ENCODE measurements around the gene CEP41. TPM values are rescaled to one million over a fixed set of nuclear protein-coding genes. Genes with fewer than 3 reads are reported as not detected.

CEP41 gene
- total and polyA plus RNA-seq, 2 of the 13 experiments (the other 11 are each of a cell fraction or from before 2014, with no cell fraction given) = 8.7 to 9.0 TPM

DNA sequence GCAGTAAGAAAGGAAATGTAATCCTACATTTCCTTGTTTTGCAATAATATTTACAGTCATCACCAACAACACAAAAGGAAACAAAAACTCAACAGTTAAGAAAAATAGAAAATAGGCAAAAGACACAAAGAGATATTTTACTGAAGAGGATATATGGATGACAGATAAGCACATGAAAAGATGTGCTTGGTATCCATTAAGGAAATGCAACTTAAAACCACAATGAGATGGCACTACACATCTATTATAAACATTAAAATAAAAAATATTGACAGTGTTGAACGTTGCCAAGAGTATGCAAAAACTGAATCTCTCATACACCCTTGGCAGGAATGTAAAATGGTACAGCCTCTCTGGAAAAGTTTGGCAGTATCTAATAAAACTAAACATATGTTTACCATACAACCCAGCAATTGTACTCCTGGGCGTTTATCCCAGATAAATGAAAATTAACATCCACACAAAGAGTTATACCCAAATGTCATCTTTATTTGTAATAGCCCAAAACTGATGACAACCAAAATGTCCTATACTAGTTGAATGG, 5.4 kb downstream of the CEP41 start:
- H3K27me3 ChIP-seq (ENCODE audit: control insufficient read depth in 1 of 2, insufficient read depth in 2 of 2, low read length in 2 of 2) = no peaks in the 10 kb centered on the region
- no peak for FAIRE-seq
- H4K20me1 ChIP-seq (ENCODE audit: insufficient read depth, low read length) = no peaks in the 10 kb centered on the region
- no peak overlapping the region for H3K4me2 ChIP-seq (ENCODE audit: low read depth, low read length)
- intact Hi-C loops (cut with micrococcal nuclease; ENCODE audit: unreplicated experiment) (no loop called here), in situ Hi-C loops (cut with HindIII; ENCODE audit: extremely low pct_ligation_motif_present, low pct_unique_long_range_greater_than_20kb) (no loop called here)
- no peak overlapping the region for H3K27ac ChIP-seq (ENCODE audit: extremely low read length, insufficient read depth, low read length)
- ChIA-PET CTCF (ENCODE audit: low intra/inter-chr PET ratio, low total read pairs) (no interaction called here), POLR2A (no interaction called here)
- no TSS peak for BruUV-seq (replicated peaks)
- no peaks in the 10 kb centered on the region for H3K79me2 ChIP-seq (ENCODE audit: insufficient read depth, low read length)
- H3K9me3 ChIP-seq (ENCODE audit: low read length) = no peaks in the 10 kb centered on the region
- no peak for ATAC-seq
- no peak overlapping the region for H3K4me3 ChIP-seq (replicated peaks in 1 of 3; ENCODE audit: insufficient read depth in 1 of 3, low read depth in 2 of 3, low read length in 3 of 3)
- no peak overlapping the region for H2AFZ ChIP-seq (ENCODE audit: low read length)
- no peak for DNase-seq (ENCODE audit: low spot score)
- H3K9ac ChIP-seq (ENCODE audit: insufficient read depth, low read depth, low read length) = no peak overlapping the region
- H3K4me1 ChIP-seq (ENCODE audit: insufficient read depth, low read length) = peaks cover 12% of the 10 kb centered on the region
- no peaks in the 10 kb centered on the region for H3K36me3 ChIP-seq (replicated peaks in 1 of 2; ENCODE audit: control insufficient read depth in 1 of 2, insufficient read depth in 2 of 2, low read length in 2 of 2)
- WGBS (ENCODE audit: low lambda C conversion rate) = 77% methylated on average over 2 of the region's 2 CpGs
- TF ChIP-seq BRF2 (CRISPR knock-in tag; IDR thresholded peaks at IDR 0.05) (no peak), NR2F2 (IDR thresholded peaks at IDR 0.05; ENCODE audit: borderline replicate concordance, low read depth) (no peak), JUN (CRISPR knock-in tag; IDR thresholded peaks at IDR 0.05) (no peak), ZNF839 (CRISPR knock-in tag; IDR thresholded peaks at IDR 0.05; ENCODE audit: borderline replicate concordance) (no peak), ZNF800 (CRISPR knock-in tag; IDR thresholded peaks at IDR 0.05) (no peak), SMC3 (IDR thresholded peaks at IDR 0.05; ENCODE audit: low read length) (no peak), MEF2D (CRISPR knock-in tag; IDR thresholded peaks at IDR 0.05) (no peak), SNAI1 (CRISPR knock-in tag; IDR thresholded peaks at IDR 0.05; ENCODE audit: borderline replicate concordance) (no peak), TGIF2 (CRISPR knock-in tag; IDR thresholded peaks at IDR 0.05) (no peak), HIC2 (CRISPR knock-in tag; IDR thresholded peaks at IDR 0.05; ENCODE audit: low read depth) (no peak), FOSL1 (CRISPR knock-in tag; IDR thresholded peaks at IDR 0.05; ENCODE audit: borderline replicate concordance) (no peak)
- TF ChIP-seq, protein P1, sequence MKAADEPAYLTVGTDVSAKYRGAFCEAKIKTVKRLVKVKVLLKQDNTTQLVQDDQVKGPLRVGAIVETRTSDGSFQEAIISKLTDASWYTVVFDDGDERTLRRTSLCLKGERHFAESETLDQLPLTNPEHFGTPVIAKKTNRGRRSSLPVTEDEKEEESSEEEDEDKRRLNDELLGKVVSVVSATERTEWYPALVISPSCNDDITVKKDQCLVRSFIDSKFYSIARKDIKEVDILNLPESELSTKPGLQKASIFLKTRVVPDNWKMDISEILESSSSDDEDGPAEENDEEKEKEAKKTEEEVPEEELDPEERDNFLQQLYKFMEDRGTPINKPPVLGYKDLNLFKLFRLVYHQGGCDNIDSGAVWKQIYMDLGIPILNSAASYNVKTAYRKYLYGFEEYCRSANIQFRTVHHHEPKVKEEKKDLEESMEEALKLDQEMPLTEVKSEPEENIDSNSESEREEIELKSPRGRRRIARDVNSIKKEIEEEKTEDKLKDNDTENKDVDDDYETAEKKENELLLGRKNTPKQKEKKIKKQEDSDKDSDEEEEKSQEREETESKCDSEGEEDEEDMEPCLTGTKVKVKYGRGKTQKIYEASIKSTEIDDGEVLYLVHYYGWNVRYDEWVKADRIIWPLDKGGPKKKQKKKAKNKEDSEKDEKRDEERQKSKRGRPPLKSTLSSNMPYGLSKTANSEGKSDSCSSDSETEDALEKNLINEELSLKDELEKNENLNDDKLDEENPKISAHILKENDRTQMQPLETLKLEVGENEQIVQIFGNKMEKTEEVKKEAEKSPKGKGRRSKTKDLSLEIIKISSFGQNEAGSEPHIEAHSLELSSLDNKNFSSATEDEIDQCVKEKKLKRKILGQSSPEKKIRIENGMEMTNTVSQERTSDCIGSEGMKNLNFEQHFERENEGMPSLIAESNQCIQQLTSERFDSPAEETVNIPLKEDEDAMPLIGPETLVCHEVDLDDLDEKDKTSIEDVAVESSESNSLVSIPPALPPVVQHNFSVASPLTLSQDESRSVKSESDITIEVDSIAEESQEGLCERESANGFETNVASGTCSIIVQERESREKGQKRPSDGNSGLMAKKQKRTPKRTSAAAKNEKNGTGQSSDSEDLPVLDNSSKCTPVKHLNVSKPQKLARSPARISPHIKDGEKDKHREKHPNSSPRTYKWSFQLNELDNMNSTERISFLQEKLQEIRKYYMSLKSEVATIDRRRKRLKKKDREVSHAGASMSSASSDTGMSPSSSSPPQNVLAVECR (CRISPR knock-in tag; IDR thresholded peaks at IDR 0.05; ENCODE audit: borderline replicate concordance) = no peak

Measured in HepG2 (cell line).